Stimulated activated memory B cell treated with anti-CD40 and anti-IgM and Interleukin-4, amounts not matched to agents 10 μg/mL and 1 μg/mL and 100 μg/mL, for 72 hours (primary cell): ENCODE measurements around the gene ZNF784.

Source experiments
- ATAC-seq: fragments of 150-1000 bp; cut with Tn5 transposase; 2 replicates; pipeline ENCODE4 v1.10.0; 2021
- H3K27ac Mint-ChIP-seq: one replicate; pipeline ENCODE4 v1.8.0; 2022; ENCODE audit warnings: mild to moderate bottlenecking, mixed read lengths
- H3K27me3 Mint-ChIP-seq: one replicate; pipeline ENCODE4 v1.8.0; 2022; ENCODE audit warnings: mixed read lengths
- H3K36me3 Mint-ChIP-seq: one replicate; pipeline ENCODE4 v1.8.0; 2022; ENCODE audit warnings: mixed read lengths
- H3K4me1 Mint-ChIP-seq: one replicate; pipeline ENCODE4 v1.8.0; 2022; ENCODE audit warnings: mixed read lengths
- H3K4me3 Mint-ChIP-seq: one replicate; pipeline ENCODE4 v1.8.0; 2022; ENCODE audit warnings: mild to moderate bottlenecking, moderate library complexity, mixed read lengths
- H3K9me3 Mint-ChIP-seq: one replicate; pipeline ENCODE4 v1.8.0; 2022; ENCODE audit warnings: mixed read lengths

The ZNF784 gene

DNA sequence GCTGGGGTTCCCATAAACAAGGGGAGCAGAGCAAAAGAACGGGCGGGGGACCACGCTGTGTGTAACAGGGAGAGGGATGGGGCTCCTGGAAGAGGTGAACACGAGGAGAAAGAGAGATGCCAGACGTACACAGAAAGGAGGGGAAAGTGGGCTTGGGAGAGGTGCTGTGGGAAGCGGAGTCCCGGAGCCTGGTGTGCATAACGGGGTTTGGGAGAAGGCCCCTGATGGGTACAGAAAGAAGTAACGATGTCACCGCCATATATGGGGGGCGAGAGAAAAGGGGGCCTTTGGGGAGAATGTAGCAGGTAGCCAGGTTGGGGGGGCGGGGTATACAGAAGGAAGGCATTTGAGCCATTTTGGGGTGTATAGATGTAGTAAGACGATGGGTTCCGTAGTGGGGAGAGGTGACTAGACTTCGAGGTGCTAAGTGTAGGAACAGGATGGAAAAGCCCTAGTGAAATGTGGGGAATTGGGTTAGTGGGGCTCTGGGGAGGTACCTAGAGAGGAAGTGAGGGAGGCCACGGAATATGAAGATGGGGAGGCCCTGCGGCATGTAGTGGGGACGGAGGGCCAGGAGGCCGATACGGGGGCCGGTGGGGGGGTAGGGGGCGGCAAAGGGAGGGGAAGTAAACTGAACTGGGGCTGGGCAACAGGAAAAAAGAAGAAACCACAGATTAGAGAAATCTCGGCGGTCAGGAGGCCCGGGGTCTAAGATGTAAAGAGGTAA, 17.2 kb upstream of the ZNF784 start:
- Mint-ChIP-seq H3K27me3 (no peaks in the 10 kb centered on the region), H3K4me3 (peak overlapping the region; percentile 88), H3K36me3 (peaks cover 41% of the 10 kb centered on the region), H3K4me1 (peaks cover 64% of the 10 kb centered on the region), H3K9me3 (no peaks in the 10 kb centered on the region), H3K27ac (peak overlapping the region; percentile 98)
- ATAC-seq, result no peak

DNA sequence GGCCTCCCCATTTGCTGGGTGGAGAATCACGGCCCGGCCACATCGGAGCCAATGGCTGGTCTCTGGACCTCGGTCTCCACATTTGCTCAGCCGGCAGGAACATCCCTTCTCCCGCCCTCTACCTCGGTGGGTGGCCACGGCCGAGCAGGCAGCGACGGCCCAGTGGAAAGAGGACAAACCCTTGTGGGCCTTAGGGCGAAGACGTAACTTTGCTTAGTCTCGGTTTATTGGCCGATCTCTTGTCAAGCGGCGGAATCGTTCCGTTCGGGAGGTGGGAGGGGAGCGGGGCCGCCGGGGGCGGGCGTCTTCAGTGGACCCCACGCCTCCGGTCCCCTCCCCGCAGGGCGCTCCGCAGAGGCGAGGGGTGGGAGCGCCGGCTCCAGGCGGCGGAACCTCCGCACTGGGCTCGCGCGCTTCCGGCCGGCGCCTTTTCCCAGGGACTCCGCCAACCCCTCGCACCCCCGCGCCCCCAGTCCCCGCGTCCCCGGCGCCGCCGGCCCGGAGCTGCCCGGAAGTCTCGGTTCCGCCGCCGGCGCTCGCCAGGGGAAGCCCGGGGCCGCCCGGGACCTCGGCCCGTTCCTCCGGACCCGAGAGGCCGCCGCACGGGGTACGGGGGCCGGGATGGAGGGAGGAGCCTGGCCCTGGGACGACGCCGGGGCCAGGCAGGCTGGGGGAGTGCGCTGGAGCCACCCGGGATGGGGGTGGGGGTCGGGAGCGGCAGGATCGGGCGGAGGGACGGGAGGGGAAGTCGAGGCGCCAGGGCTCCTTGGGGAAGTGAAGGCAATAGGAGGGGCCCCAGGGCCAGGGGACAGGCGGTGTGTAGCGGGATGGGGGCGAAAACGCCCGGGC, 16.4 kb upstream of the ZNF784 start, which contains the start of gene ZNF580:
TSS of gene ZNF580 (plus strand) at position 426 of the 849 bp plus-strand sequence. CDS start 1,507 bp downstream, outside the sequence.
- peak; percentile 37 for ATAC-seq
- H3K27ac Mint-ChIP-seq, result peak within 1 kb of the TSS; percentile 98
- no peaks in the 10 kb centered on the region for H3K9me3 Mint-ChIP-seq
- peaks cover 72% of the 10 kb centered on the region for H3K4me1 Mint-ChIP-seq
- H3K27me3 Mint-ChIP-seq, result no peaks in the 10 kb centered on the region
- peaks cover 44% of the 10 kb centered on the region for H3K36me3 Mint-ChIP-seq
- H3K4me3 Mint-ChIP-seq, result peak within 1 kb of the TSS; percentile 88

DNA sequence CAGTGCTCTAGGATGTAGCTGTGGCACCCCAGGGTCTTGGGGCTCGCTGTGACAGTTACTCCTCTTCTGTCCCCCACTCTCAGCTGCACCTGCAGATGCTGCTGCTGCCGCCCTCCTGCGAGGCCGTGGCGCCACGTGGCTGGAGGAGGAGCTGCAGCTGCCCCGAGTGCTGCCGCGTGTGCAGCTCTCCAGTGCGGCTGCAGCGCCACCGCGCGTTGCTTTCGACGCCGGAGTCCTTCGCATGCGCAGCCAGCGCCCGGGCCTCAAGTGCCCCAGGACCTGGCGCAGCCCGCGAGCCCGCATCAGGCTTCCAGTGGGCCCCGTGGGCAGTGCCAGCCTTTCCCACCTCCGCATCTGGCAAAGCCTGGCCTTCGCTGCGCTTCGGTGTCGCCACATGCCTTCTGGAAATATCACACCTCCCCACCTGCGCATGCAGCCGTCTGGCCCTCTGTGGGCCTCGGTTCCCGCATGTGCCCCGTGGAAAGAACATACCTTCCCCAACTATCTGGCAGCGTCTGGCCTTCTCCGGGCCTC, 15.7 kb upstream of the ZNF784 start:
- Mint-ChIP-seq H3K9me3 (no peaks in the 10 kb centered on the region), H3K27me3 (no peaks in the 10 kb centered on the region), H3K36me3 (peaks cover 45% of the 10 kb centered on the region), H3K4me1 (peaks cover 73% of the 10 kb centered on the region), H3K27ac (peak overlapping the region; percentile 98), H3K4me3 (peak overlapping the region; percentile 72)
- ATAC-seq, result peak; percentile 6

DNA sequence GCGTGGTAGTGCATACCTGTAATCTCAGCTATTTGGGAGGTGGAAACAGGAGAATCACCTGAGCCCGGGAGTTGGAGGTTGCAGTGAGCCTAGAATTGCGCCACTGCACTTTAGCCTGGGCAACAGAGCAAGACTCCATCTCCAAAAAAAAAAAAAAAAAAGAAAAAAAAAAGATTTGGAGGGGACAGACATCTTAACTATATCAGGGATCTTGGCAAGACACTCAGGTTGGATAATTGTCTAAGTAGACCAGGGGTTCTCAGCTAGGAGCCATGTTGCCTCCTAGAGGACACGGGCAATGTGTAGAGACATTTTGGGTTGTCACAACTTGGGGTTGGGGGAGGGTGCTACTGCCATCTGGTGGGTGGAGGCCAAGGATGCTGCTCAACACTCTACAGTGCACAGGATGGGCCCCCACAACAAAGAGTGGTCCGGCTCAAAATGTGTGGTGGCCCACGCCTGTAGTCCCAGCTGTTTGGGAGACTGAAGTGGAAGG, 14.5 kb upstream of the ZNF784 start:
- ATAC-seq, result no peak
- Mint-ChIP-seq H3K27me3 (no peaks in the 10 kb centered on the region), H3K4me1 (peaks cover 66% of the 10 kb centered on the region), H3K27ac (no peak overlapping the region), H3K9me3 (no peaks in the 10 kb centered on the region), H3K4me3 (no peak overlapping the region), H3K36me3 (peaks cover 44% of the 10 kb centered on the region)

DNA sequence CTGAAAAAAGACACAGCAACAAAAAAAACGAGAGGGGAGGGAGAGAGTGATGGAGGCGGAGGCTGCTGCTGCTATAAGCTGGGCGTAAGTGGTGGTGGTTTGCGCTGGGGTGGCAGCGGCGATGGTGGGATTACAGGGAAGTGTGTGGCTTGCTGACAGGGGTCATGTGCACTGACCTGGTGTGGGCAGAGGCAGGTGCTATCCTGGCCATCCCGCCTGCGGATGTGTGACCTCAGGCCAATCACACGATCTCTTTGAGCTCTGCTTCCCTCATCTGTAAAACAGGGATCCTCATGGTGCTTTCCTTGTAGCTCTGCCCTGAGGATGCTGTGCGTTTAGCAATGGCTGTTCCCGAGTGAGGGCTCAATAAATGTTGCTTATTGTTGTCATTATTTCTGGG, 13.2 kb upstream of the ZNF784 start:
- no peaks in the 10 kb centered on the region for H3K9me3 Mint-ChIP-seq
- H3K4me3 Mint-ChIP-seq, result peak overlapping the region; percentile 3
- ATAC-seq, result no peak
- no peaks in the 10 kb centered on the region for H3K27me3 Mint-ChIP-seq
- H3K36me3 Mint-ChIP-seq, result peaks cover 38% of the 10 kb centered on the region
- peaks cover 58% of the 10 kb centered on the region for H3K4me1 Mint-ChIP-seq
- peak overlapping the region; percentile 100 for H3K27ac Mint-ChIP-seq

DNA sequence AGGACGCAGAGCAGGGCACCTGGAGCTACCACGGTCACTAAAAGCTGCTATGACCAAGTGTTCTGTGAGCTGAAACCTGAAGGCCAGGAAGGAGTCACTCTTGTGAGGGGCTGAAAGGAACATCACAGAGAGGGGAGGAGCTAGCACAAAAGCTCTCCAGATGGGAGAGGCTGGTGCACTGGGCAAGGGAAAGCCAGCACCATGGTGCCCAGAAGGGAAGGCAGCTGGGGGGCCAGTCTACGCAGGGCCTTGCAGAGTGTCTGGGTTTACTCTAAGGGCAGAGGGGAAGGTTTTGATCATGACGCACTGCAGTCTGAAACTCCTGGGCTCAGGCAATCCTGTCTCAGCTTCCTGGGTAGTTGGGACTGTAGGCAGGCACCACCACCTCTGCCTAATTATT, 12.4 kb upstream of the ZNF784 start:
- Mint-ChIP-seq H3K4me1 (peaks cover 60% of the 10 kb centered on the region), H3K9me3 (no peaks in the 10 kb centered on the region), H3K27ac (peak overlapping the region; percentile 100), H3K27me3 (no peaks in the 10 kb centered on the region), H3K4me3 (peak overlapping the region; percentile 99), H3K36me3 (peaks cover 38% of the 10 kb centered on the region)
- no peak for ATAC-seq

DNA sequence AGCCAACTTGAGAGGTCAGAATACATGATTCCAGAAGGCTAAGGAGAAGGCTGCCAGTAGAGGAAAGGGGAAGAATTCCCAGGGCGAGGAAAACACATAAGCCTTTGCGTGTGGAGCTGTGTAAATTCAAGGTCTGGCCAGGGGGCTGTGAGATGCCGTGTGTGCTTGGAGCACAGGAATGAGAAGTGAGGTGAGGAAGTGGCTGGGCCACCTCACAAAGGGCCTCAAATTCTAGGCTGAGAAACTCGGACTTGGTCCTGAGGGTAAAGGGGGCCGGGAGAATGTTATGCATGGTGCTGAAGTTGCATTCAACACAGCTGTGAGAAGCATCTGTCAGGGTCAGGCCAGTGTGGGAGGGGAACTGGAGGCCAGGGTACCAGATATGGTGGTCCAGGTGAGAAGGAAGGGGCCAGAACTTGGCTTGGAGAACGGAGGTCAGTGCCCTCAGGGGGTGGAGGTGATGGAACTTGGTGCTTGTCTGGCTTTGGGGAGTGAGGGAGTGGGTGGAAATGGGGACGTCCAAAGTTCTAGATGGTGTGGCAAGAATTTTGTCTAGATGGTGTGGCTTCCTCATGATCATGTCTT, 11.6 kb upstream of the ZNF784 start:
- Mint-ChIP-seq H3K9me3 (no peaks in the 10 kb centered on the region), H3K4me3 (peak overlapping the region; percentile 99), H3K27ac (peak overlapping the region; percentile 100), H3K36me3 (peaks cover 38% of the 10 kb centered on the region), H3K4me1 (peaks cover 59% of the 10 kb centered on the region), H3K27me3 (no peaks in the 10 kb centered on the region)
- no peak for ATAC-seq

DNA sequence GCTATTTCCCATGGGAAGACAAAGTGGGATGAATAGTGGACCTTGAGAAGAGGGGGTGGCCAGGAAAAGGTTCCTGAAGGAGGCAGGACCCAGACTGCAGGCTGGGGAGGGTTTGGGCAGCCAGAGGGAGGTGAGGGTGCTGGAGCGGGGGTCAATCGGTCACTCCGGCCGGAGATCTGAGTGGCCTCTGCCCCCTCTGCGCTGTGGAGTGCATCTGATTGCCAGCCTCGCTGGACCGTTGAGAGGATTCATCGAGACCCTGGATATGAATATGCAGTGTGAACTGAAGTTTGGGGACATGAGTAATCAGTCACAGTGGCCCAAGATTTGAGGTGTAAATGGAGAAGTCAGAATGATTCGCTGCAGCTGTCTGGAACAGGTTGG, 11.0 kb upstream of the ZNF784 start:
- peak overlapping the region; percentile 100 for H3K27ac Mint-ChIP-seq
- H3K36me3 Mint-ChIP-seq, result peaks cover 38% of the 10 kb centered on the region
- peaks cover 56% of the 10 kb centered on the region for H3K4me1 Mint-ChIP-seq
- ATAC-seq, result peak; percentile 35
- H3K9me3 Mint-ChIP-seq, result no peaks in the 10 kb centered on the region
- peak overlapping the region; percentile 99 for H3K4me3 Mint-ChIP-seq
- no peaks in the 10 kb centered on the region for H3K27me3 Mint-ChIP-seq

DNA sequence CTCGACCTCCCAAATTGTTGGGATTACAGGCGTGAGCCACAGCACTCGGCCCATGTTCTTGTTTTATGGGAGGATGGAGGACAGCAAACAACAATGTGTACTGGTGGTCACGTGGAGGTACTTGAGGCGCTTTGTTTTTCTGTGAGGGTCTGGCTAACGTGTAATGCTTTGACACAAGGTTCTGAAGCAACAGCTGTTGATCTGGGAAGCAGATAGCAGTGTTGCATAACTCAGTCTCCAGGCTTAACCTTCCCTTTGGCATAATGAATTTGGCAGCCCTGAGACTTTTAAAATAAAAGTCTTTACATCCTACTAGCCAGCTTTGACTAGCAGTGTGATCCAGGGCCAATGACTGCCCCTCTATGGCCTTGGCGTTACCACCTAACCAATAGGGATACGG, 9.5 kb upstream of the ZNF784 start:
- no peaks in the 10 kb centered on the region for H3K27me3 Mint-ChIP-seq
- peaks cover 35% of the 10 kb centered on the region for H3K36me3 Mint-ChIP-seq
- H3K27ac Mint-ChIP-seq, result peak overlapping the region; percentile 100
- no peak overlapping the region for H3K4me3 Mint-ChIP-seq
- no peaks in the 10 kb centered on the region for H3K9me3 Mint-ChIP-seq
- ATAC-seq, result no peak
- peaks cover 52% of the 10 kb centered on the region for H3K4me1 Mint-ChIP-seq

DNA sequence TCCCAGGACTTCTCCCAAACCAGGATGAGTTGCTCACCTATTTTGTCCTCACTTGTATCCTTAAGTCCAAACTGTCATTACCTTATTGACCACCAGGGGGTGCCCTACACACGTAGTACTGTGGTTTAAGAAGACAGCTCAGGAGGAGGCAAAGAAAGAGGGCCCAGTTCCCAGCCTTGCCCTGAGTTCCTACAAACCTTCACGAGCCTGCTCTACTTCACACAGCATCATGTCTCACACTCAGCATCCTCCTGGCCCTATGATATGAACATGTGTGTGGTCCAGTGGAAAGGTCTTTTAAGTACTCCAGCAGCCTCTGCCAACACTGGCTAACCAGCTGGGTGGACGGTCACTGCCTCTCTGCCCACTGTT, 8.1 kb upstream of the ZNF784 start:
- Mint-ChIP-seq H3K27me3 (no peaks in the 10 kb centered on the region), H3K4me1 (peaks cover 44% of the 10 kb centered on the region), H3K36me3 (peaks cover 25% of the 10 kb centered on the region), H3K9me3 (no peaks in the 10 kb centered on the region), H3K4me3 (no peak overlapping the region), H3K27ac (peak overlapping the region; percentile 75)
- ATAC-seq, result peak; percentile 68

DNA sequence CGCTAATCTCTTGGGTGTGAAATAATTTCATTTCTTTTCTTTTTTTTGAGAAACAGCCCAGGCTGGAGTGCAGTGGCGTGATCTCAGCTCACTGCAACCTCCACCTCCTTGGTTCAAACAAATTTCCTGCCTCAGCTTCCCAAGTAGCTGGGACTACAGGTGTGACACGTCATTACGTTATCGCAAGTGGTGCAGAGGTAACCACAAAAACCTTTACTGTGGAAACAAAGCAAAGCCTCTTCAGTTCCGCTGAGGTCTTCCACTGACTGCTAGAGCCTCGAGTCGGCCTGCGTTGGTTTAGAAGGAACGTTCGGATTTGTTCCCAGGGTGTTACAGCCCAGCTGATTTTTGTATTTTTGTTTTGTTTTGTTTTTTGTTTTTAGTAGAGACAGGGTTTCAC, 2.0 kb upstream of the ZNF784 start:
- Mint-ChIP-seq H3K27ac (no peak overlapping the region), H3K27me3 (no peaks in the 10 kb centered on the region), H3K9me3 (no peaks in the 10 kb centered on the region), H3K36me3 (no peaks in the 10 kb centered on the region), H3K4me1 (peaks cover 19% of the 10 kb centered on the region), H3K4me3 (no peak overlapping the region)
- no peak for ATAC-seq

DNA sequence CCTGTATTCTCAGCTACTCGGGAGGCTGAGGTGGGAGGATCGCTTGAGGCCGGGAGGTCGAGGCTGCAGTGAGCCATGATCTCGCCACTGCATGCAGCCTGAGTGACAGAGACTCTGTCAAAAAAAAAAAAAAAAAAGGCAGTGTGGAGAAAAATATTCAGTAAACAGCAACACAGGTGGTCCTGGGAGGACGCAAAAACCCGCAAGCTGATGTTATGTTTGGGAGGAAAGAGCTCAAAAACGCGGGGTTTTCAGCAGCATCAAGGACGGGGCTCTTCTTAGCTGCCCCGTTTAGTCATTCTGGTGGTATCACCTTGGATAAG, 599 bp upstream of the ZNF784 start:
- H3K4me3 Mint-ChIP-seq, result peak overlapping the region; percentile 95
- H3K9me3 Mint-ChIP-seq, result no peaks in the 10 kb centered on the region
- H3K27me3 Mint-ChIP-seq, result no peaks in the 10 kb centered on the region
- peak overlapping the region; percentile 94 for H3K27ac Mint-ChIP-seq
- peaks cover 7% of the 10 kb centered on the region for H3K36me3 Mint-ChIP-seq
- H3K4me1 Mint-ChIP-seq, result peaks cover 17% of the 10 kb centered on the region
- ATAC-seq, result no peak

DNA sequence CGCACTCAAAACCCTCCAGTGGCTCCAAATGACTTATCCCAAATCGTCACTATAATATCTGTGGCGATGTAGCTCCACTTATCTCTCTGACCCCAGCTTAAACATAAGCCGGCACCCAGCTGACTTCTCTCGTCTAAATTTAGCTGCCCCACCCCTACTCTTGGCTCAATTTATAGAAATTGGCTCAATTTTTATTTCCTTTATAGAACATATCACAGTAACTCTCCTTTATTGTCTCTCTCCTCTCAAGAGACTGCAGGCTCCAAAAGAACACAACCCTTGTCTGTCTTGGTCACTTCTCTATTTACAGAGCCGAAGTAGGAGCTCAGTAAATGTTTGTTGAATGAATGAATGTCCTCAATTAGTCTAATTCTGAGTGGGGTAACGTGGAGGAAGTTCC, 805 bp downstream of the ZNF784 start:
- Mint-ChIP-seq H3K4me3 (peak overlapping the region; percentile 95), H3K27ac (peak overlapping the region; percentile 94), H3K36me3 (peaks cover 7% of the 10 kb centered on the region), H3K27me3 (no peaks in the 10 kb centered on the region), H3K9me3 (no peaks in the 10 kb centered on the region), H3K4me1 (peaks cover 17% of the 10 kb centered on the region)
- ATAC-seq, result no peak

DNA sequence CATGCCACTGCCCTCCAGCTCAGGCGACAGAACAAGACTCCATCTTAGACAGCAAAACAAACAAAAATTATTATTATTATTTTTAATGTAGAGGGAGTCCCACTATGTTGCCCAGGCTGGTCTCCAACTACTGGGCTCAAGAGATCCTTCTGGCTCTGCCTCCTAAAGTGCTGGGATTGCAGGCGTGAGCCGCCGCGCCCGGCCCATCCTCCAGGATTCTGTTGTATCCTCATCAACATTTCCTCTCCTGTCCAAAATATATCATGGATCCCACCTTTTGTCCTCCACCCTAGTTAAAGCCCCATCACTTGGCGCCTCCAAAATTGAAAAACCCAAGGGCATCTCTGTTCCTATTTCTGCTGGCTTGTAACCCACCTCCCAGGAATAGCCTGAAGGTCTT, 1.2 kb downstream of the ZNF784 start:
- ATAC-seq, result no peak
- Mint-ChIP-seq H3K4me1 (peaks cover 17% of the 10 kb centered on the region), H3K27me3 (no peaks in the 10 kb centered on the region), H3K27ac (no peak overlapping the region), H3K36me3 (peaks cover 7% of the 10 kb centered on the region), H3K9me3 (no peaks in the 10 kb centered on the region), H3K4me3 (no peak overlapping the region)

DNA sequence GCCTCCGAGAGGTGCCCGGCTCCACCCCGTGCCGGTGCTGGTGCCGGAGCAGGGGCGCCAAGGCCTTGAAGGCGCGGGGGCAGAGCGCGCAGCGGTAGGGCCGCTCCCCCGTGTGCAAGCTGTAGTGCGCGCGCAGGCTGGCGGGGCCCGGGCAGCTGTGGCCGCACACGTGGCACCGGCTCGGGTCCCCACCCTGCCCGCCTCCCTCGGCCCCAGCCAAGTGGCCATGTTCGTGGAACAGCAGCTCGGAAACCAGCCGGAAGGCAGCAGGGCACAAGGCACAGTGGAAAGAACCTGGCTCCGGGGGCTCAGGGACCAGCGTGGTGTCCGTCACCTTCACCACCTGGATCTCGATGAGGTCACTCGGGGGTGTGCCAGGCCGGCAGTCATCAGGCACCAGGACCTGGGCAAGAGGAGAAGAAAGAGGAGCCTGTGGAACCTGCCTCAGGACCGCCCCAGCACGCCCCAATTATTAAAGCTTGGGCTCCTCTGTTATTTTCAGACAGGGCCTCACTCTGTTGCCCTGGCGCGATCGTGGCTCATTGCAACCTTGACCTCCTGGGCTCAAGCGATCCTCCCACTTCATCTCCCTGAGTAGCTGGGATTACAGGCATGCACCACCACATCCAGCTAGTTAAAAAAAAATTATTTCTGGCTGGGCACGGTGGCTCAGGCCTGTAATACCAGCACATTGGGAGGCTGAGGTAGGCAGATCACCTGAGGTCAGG, 2.0 kb downstream of the ZNF784 start:
- H3K36me3 Mint-ChIP-seq, result peaks cover 11% of the 10 kb centered on the region
- no peak overlapping the region for H3K27ac Mint-ChIP-seq
- ATAC-seq, result peak; percentile 29

More for the DNA sequence above, 2.0 kb downstream of the ZNF784 start:
- Mint-ChIP-seq H3K4me3 (no peak overlapping the region), H3K27me3 (no peaks in the 10 kb centered on the region), H3K4me1 (peaks cover 17% of the 10 kb centered on the region), H3K9me3 (no peaks in the 10 kb centered on the region)
